Smooth muscle cell (in vitro differentiated cells): ENCODE data around the gene SCAF11. TPM values are rescaled to one million over a fixed set of nuclear protein-coding genes. Genes with fewer than 3 reads are reported as not detected.
A peak's percentile ranks its signal among the peaks of the same experiment; 100 is the strongest.

Experiments used
- DNase-seq: peaks from one replicate; lab custom pipeline; 2025; ENCODE audit not compliant: unreplicated experiment; lab: John Stamatoyannopoulos, UW
- H2AFZ ChIP-seq: fragments of 200-600 bp; sonication (generic); 2 replicates; pipeline ENCODE4 v1.6.0; 2016; ENCODE audit warnings: antibody characterized with exemption, low read depth, mild to moderate bottlenecking
- H3F3A ChIP-seq: fragments of 200-600 bp; sonication (generic); 2 replicates; pipeline ENCODE4 v1.6.0; 2017; ENCODE audit warnings: antibody characterized with exemption, low read depth
- H3K27ac ChIP-seq: fragments of 200-600 bp; sonication (generic); 2 replicates; pipeline ENCODE4 v1.5.1; 2016; ENCODE audit warnings: low read depth, mild to moderate bottlenecking
- H3K27me3 ChIP-seq: fragments of 200-600 bp; sonication (generic); 2 replicates; pipeline ENCODE4 v1.6.1; 2016; ENCODE audit warnings: low read depth, mild to moderate bottlenecking
- H3K36me3 ChIP-seq: fragments of 200-600 bp; sonication (generic); 2 replicates; pipeline ENCODE4 v1.5.1; 2016; ENCODE audit warnings: low read depth
- H3K4me1 ChIP-seq: fragments of 200-600 bp; sonication (generic); 2 replicates; pipeline ENCODE4 v1.5.1; 2016; ENCODE audit warnings: low read depth
- H3K4me2 ChIP-seq: fragments of 200-600 bp; sonication (generic); 2 replicates; pipeline ENCODE4 v1.6.0; 2016; ENCODE audit warnings: mild to moderate bottlenecking
- H3K4me3 ChIP-seq: fragments of 200-600 bp; sonication (generic); 2 replicates; pipeline ENCODE4 v1.5.1; 2016; ENCODE audit warnings: mild to moderate bottlenecking
- H3K79me2 ChIP-seq: fragments of 200-600 bp; sonication (generic); 2 replicates; pipeline ENCODE4 v1.6.0; 2016; ENCODE audit warnings: low read depth, mild to moderate bottlenecking
- H3K9ac ChIP-seq: fragments of 200-600 bp; sonication (generic); 2 replicates; pipeline ENCODE4 v1.6.0; 2016; ENCODE audit warnings: low read depth
- H3K9me3 ChIP-seq: fragments of 200-600 bp; sonication (generic); replicated peaks from 2 replicates; pipeline ENCODE4 v1.5.1; 2016; ENCODE audit warnings: low read depth
- H4K20me1 ChIP-seq: fragments of 200-600 bp; sonication (generic); 2 replicates; pipeline ENCODE4 v1.6.0; 2016; ENCODE audit warnings: low read depth
- WGBS: methylation state at CpG from one replicate; pipeline ENCODE4 v1.1.7; 2016; ENCODE audit warnings: low lambda C conversion rate; 5-methylcytosine and 5-hydroxymethylcytosine counted together
- polyA plus RNA-seq: library from polyadenylated mRNA; unstranded; fragments of >200 nt; fragmentation: Nextera tagmentation; extraction: Ambion mirVana; gene quantifications from 2 replicates; pipeline ENCODE4 v1.2.1, GENCODE V29; 2016
- total RNA-seq: library from RNA; depleted of rRNA; stranded (reverse); fragments of >200 nt; gene quantifications from 2 replicates; pipeline ENCODE4 v1.2.3, GENCODE V29; 2014
- TF ChIP-seq, protein P1 (sequence below): fragments of 200-600 bp; sonication (generic); IDR thresholded peaks from 2 replicates; pipeline ENCODE4 v1.5.1; 2017; ENCODE audit warnings: borderline replicate concordance, mild to moderate bottlenecking, antibody characterized with exemption; ENCODE audit not compliant: insufficient read depth, poor library complexity, severe bottlenecking

SCAF11 gene
- total and polyA plus RNA-seq, 2 experiments from 2014 or later: 33.2 to 99.5 TPM

DNA sequence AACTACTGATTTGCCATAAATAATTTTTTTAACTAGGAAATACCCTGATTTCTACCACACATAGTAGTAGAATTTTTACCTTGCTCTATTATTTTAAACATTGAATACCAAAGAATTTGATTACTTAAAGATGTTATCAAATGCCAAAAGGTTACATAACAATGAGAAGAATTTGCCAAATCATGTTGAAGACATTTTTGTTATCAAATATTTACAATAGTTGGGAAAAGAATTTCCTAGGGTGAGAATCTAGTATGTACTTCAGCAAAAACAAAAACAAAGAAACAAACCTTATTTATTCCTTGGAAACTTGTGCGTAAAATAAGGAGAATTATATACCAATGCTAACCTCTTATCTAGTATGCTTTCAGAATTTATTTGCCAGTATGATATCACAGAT, 107.2 kb downstream of the SCAF11 start:
- Histone ChIP-seq H3K9ac (no peak overlapping the region), H3K27ac (no peak overlapping the region), H4K20me1 (peaks cover 12% of the 10 kb centered on the region), H2AFZ (no peak overlapping the region), H3K4me3 (no peak overlapping the region), H3K4me1 (peaks cover 5% of the 10 kb centered on the region), H3K4me2 (no peak overlapping the region), H3K9me3 (no peaks in the 10 kb centered on the region), H3K27me3 (no peaks in the 10 kb centered on the region), H3F3A (no peaks in the 10 kb centered on the region), H3K79me2 (peaks cover 5% of the 10 kb centered on the region), H3K36me3 (no peaks in the 10 kb centered on the region)
- WGBS: 100% methylated on average over 1 of the region's 1 CpG
- DNase-seq: no peak
- TF ChIP-seq, protein P1, sequence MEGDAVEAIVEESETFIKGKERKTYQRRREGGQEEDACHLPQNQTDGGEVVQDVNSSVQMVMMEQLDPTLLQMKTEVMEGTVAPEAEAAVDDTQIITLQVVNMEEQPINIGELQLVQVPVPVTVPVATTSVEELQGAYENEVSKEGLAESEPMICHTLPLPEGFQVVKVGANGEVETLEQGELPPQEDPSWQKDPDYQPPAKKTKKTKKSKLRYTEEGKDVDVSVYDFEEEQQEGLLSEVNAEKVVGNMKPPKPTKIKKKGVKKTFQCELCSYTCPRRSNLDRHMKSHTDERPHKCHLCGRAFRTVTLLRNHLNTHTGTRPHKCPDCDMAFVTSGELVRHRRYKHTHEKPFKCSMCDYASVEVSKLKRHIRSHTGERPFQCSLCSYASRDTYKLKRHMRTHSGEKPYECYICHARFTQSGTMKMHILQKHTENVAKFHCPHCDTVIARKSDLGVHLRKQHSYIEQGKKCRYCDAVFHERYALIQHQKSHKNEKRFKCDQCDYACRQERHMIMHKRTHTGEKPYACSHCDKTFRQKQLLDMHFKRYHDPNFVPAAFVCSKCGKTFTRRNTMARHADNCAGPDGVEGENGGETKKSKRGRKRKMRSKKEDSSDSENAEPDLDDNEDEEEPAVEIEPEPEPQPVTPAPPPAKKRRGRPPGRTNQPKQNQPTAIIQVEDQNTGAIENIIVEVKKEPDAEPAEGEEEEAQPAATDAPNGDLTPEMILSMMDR: no peak

DNA sequence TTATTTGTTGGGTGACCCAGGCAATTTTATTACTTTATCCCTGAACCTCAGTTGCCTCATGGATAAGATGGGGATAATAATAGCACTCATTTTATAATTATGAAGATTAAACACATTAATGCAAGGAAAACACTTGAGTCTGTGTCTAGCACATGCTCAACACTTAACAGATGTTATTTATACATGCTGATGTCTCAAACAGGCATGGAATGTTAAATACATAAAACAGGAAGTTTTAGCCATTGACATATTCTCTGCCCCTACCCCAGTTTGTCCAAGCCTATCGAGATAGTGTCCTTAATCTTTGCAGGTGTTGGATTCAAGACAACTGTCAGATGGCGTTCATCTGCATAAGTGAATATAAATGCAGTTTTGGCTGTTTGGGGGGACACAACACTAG, 109.8 kb downstream of the SCAF11 start:
- Histone ChIP-seq H4K20me1 (peaks cover 19% of the 10 kb centered on the region), H3K4me3 (no peak overlapping the region), H3K4me2 (no peak overlapping the region), H3K79me2 (peaks cover 12% of the 10 kb centered on the region), H3K9ac (no peak overlapping the region), H3K9me3 (no peaks in the 10 kb centered on the region), H3K27me3 (no peaks in the 10 kb centered on the region), H3K36me3 (peaks cover 5% of the 10 kb centered on the region), H3K4me1 (peaks cover 5% of the 10 kb centered on the region), H2AFZ (no peak overlapping the region), H3F3A (no peaks in the 10 kb centered on the region), H3K27ac (no peak overlapping the region)
- TF ChIP-seq, protein P1: no peak
- WGBS: 94% methylated on average over 2 of the region's 2 CpGs
- no peak for DNase-seq

DNA sequence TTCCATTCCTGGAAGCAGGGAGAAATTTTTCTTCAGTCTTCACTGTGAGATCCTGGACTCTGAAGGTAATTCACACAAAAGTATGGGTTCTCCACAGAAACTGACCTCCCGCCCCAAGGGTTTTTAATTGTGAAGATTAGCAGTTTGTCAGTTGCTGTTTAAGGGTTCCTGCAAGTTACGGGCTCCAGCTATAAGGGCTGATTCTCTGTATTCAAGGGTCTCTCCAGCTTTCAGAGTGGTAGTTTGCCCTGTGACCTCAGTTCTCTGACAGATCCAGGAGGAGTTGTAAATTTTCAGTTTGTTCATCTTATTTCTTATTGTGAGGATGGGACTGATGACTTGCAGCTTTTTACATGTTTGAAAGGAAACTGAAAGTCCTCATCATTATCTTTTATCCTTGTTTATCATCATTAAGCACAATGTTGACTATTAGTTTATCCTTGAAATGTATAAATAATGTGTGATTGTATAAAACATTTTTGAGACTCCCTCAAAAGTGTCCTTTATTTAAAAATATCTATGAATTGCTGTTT, 110.9 kb downstream of the SCAF11 start:
- peak overlapping the region; percentile 19 for H3K27ac ChIP-seq
- H4K20me1 ChIP-seq: peaks cover 19% of the 10 kb centered on the region
- no peaks in the 10 kb centered on the region for H3F3A ChIP-seq
- H3K4me2 ChIP-seq: no peak overlapping the region
- peaks cover 12% of the 10 kb centered on the region for H3K79me2 ChIP-seq
- TF ChIP-seq, protein P1: no peak
- H3K4me3 ChIP-seq: no peak overlapping the region
- no peak for DNase-seq
- H3K36me3 ChIP-seq: peaks cover 12% of the 10 kb centered on the region
- H3K4me1 ChIP-seq: peaks cover 5% of the 10 kb centered on the region
- H3K9ac ChIP-seq: no peak overlapping the region
- H3K27me3 ChIP-seq: no peaks in the 10 kb centered on the region
- 90% methylated on average over 2 of the region's 2 CpGs for WGBS
- H3K9me3 ChIP-seq: no peaks in the 10 kb centered on the region
- no peak overlapping the region for H2AFZ ChIP-seq

DNA sequence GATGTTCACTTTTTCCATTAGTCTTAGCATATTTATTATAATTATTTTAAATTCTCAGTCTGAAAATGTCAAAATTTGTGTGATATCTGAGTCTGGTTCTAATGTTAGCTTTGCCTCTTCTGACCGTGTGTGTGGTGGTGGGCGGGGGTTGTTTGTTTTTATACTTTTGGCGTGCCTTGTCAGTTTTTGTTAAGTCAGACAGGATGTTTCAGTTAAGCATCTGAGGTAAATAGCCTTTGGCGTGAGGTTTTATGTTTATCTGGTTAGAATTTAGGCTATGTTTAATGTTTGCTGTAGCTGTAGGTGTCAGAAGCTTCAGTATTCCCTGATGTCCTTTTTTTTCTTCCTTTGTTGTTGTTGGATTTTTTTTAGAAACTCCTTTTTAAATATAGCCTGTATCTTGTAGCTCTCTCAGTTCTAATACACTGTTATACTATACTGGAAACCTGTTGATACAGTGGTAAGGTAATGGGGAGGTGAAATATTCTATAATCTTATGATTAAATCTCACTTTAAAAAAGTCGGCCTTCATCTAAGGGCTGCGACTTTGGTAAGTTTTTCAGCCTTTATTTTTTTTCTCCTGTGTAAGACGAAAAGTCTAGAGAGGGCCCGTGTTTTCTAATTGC, 111.6 kb downstream of the SCAF11 start:
- Histone ChIP-seq H3K4me2 (peak overlapping the region; percentile 11), H4K20me1 (peaks cover 19% of the 10 kb centered on the region), H3K79me2 (peaks cover 12% of the 10 kb centered on the region), H3K36me3 (peaks cover 14% of the 10 kb centered on the region), H3K4me3 (no peak overlapping the region), H3K27ac (peak overlapping the region; percentile 19), H3K4me1 (peaks cover 5% of the 10 kb centered on the region), H3F3A (no peaks in the 10 kb centered on the region), H3K9me3 (no peaks in the 10 kb centered on the region), H3K9ac (no peak overlapping the region), H2AFZ (no peak overlapping the region), H3K27me3 (no peaks in the 10 kb centered on the region)
- DNase-seq: no peak
- TF ChIP-seq, protein P1: no peak
- 59% methylated on average over 8 of the region's 8 CpGs for WGBS
